Measurements from ENCODE around the gene PPIP5K1. TPM values are rescaled to one million over a fixed set of nuclear protein-coding genes. Genes with fewer than 3 reads are reported as not detected.
A peak's percentile ranks its signal among the peaks of the same experiment; 100 is the strongest.

Gene PPIP5K1
- total and polyA plus RNA-seq, 11 donors: 7.2 to 23.0 (median 15.3) TPM

DNA sequence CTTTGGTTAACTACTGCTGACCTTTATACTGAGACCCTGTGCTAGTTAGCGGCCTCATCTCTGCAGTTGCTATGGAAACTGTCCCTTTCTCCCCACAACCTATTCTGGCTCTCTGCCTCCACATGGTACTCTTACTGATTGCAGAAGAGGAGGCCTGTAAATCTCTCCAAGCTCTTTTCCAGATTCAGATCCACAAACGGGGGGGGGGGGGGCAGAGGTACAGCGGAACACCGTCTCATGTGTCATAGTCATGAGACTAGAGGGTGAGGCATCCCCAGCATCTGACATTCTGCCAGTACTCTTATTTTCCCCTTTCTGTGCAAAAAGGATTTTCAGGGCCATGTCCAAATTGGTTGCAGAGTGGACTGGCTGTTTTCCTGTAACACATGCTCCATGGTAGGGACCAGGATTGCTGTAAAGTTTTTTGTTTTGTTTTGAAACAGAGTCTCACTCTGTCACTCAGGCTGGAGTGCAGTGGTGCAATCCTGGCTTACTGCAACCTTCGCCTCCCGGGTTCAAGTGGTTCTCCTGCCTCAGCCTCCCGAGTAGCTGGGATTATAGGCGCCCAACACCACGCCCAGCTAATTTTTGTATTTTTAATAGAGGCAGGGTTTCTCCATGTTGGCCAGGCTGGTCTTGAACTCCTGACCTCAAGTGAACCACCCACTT, 80.9 kb downstream of the PPIP5K1 start:
- Histone ChIP-seq H3K4me3 (peak overlapping the region in 7 of 12 donors; percentile 54 to 67 (median 64)), H3K9me3 (no peaks in the 10 kb centered on the region), H3K27me3 (no peaks in the 10 kb centered on the region), H3K36me3 (no peaks in the 10 kb centered on the region), H3K27ac (peak overlapping the region; percentile 86 to 96 (median 92)), H3K4me1 (peaks cover 0 to 40% (median 30%) of the 10 kb centered on the region in 12 donors)
- intact Hi-C loops (cut with DNase I): loop anchor here in 1 of 10 donors (2.0 kb wide), 1 partner anchor 14 kb away; no protein-coding TSS in a partner anchor
- TF ChIP-seq POLR2A (IDR thresholded peaks at IDR 0.05): no peak
- TF ChIP-seq, protein P1, sequence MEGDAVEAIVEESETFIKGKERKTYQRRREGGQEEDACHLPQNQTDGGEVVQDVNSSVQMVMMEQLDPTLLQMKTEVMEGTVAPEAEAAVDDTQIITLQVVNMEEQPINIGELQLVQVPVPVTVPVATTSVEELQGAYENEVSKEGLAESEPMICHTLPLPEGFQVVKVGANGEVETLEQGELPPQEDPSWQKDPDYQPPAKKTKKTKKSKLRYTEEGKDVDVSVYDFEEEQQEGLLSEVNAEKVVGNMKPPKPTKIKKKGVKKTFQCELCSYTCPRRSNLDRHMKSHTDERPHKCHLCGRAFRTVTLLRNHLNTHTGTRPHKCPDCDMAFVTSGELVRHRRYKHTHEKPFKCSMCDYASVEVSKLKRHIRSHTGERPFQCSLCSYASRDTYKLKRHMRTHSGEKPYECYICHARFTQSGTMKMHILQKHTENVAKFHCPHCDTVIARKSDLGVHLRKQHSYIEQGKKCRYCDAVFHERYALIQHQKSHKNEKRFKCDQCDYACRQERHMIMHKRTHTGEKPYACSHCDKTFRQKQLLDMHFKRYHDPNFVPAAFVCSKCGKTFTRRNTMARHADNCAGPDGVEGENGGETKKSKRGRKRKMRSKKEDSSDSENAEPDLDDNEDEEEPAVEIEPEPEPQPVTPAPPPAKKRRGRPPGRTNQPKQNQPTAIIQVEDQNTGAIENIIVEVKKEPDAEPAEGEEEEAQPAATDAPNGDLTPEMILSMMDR (IDR thresholded peaks at IDR 0.05): no peak
- 46 to 58% (median 57%) methylated on average over 9 of the region's 9 CpGs for WGBS, 4 donors
- ATAC-seq: no peak
- DNase-seq: no peak

DNA sequence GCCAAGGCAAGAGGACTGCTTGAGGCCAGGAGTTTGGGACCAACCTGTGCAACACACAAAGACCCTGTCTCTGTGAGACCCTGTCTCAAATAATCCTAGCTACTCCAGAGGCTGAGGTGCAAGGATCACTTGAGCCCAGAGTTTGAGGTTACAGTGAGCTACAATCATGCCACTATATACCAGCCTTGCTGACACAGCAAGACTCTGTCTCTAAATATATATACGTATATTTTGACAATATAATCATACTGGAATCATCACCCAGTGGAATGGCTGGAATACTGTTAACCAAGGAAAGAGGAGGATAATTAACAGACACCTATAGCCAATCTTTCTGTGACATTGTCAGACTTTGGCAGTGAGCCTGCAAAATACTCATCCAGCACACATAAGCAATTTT, 81.6 kb downstream of the PPIP5K1 start:
- intact Hi-C loops (cut with DNase I): loop anchor here in 1 of 10 donors (2.0 kb wide), 1 partner anchor 14 kb away; no protein-coding TSS in a partner anchor
- Histone ChIP-seq H3K27ac (peak overlapping the region in 10 of 12 donors; percentile 49 to 96 (median 92)), H3K9me3 (no peaks in the 10 kb centered on the region), H3K36me3 (no peaks in the 10 kb centered on the region), H3K4me3 (no peak overlapping the region), H3K4me1 (peaks cover 0 to 33% (median 29%) of the 10 kb centered on the region in 12 donors), H3K27me3 (no peaks in the 10 kb centered on the region)
- ATAC-seq (no peak), DNase-seq (no peak)
- TF ChIP-seq, protein P1 (IDR thresholded peaks at IDR 0.05): no peak
- WGBS, 4 donors: 48 to 63% (median 59%) methylated on average over 1 of the region's 1 CpG

DNA sequence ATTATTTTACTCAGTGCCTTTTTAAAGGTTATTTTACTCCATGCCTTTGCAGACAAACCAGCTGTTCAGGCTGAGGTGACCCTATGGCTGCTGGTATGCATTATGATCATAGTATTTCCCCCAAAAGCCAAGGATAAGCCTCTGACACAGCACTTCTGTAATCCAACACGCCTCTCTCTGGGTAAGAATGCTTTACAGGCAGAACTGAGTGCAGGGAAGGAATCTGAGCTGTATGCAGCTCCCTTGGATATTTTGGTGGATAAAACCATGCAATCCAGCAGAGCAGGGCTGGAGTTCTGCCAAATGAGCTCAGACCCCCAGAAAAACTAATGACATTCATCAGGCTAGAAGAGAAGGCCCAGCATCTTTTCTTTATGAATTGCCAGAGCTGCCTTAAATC, 84.3 kb downstream of the PPIP5K1 start:
- intact Hi-C loops (cut with DNase I): no loop called here
- 67 to 83% (median 77%) methylated on average over 1 of the region's 1 CpG for WGBS, 4 donors
- ATAC-seq: no peak

DNA sequence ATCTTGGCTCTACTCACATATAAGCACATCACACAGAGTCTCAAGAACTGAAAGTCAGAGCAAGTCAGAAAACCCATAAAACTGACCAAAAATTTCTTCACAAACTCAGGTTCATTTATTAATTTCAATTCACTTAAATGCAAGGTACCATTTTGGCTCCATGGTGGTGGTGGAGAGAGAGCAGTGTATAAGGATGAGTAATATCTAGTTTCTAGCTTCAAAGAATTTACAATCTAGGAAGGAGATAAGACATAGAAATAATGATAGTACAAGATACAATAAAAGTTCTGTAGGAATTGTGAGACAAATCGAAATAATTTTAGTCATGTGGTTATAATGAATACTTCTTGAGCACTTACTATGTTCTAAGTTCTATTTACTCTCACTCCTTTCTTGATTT, 90.4 kb downstream of the PPIP5K1 start:
- H3K27me3 ChIP-seq: no peaks in the 10 kb centered on the region
- intact Hi-C loops (cut with DNase I): no loop called here
- TF ChIP-seq POLR2A (IDR thresholded peaks at IDR 0.05): no peak
- TF ChIP-seq, protein P1 (IDR thresholded peaks at IDR 0.05): no peak
- H3K36me3 ChIP-seq: no peaks in the 10 kb centered on the region
- H3K27ac ChIP-seq: no peak overlapping the region
- H3K4me1 ChIP-seq: no peaks in the 10 kb centered on the region
- DNase-seq: no peak
- WGBS, 4 donors: 89 to 95% (median 92%) methylated on average over 1 of the region's 1 CpG
- no peak overlapping the region for H3K4me3 ChIP-seq
- no peaks in the 10 kb centered on the region for H3K9me3 ChIP-seq
- no peak for ATAC-seq

More for the DNA sequence above, 84.3 kb downstream of the PPIP5K1 start:
- H3K4me1 ChIP-seq: peaks cover 0 to 20% (median 18%) of the 10 kb centered on the region in 12 donors
- H3K9me3 ChIP-seq: no peaks in the 10 kb centered on the region
- no peak overlapping the region for H3K4me3 ChIP-seq
- no peak overlapping the region for H3K27ac ChIP-seq
- H3K27me3 ChIP-seq: no peaks in the 10 kb centered on the region
- DNase-seq: no peak
- TF ChIP-seq, protein P1 (IDR thresholded peaks at IDR 0.05): no peak
- no peak for TF ChIP-seq POLR2A (IDR thresholded peaks at IDR 0.05)
- H3K36me3 ChIP-seq: no peaks in the 10 kb centered on the region

Measured in heart left ventricle (tissue), 16 donors.